IPS-NIHi7 (cell line): Measurements from ENCODE around the gene TLDC2.
"Not testable (repeated sequence)": the region's sequence is repeated elsewhere in the genome, so short reads cannot be mapped to it uniquely, and the experiment has no call there.

ENCODE experiments used
- DNase-seq: peaks from one replicate; pipeline ENCODE4 v3.0.0; 2012; ENCODE audit warnings: mixed read lengths; ENCODE audit errors: extremely low spot score

Gene TLDC2

DNA sequence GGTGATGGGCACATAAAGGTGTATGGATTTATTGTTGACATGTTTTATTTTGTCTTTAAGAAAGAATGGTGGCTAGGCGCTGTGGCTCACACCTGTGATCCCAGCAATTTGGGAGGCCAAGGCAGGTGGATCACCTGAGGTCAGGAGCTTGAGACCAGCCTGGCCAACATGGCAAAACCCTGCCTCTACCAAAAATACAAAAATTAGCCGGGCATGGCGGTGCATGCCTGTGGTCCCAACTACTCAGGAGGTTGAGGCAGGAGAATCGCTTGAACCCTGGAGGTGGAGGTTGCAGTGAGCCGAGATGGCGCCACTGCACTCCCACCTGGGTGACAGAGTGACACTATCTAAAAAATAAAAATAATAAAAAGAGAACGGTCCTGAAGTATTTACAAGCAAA lies 30.1 kb downstream of the TLDC2 start:
- not testable (repeated sequence) for DNase-seq

DNA sequence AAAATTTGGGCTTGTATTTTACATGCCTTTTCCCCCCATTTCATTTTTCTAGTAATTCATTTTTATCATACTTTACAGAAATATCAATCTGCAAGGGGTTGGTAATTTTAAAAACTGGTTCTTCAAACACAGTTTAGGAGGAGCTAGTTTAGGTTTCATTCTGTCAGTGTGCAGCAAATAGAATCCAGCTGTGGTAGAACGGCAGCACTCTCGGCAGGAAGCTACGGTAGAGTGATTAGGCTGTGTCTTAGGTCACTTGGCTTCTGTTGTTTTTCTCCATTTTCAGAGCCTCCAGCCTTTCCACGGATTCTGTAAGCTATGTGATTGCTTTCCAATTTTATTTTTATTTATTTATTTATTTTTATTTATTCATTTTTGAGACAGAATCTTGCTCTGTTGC lies 32.7 kb downstream of the TLDC2 start:
- DNase-seq: no peak

DNA sequence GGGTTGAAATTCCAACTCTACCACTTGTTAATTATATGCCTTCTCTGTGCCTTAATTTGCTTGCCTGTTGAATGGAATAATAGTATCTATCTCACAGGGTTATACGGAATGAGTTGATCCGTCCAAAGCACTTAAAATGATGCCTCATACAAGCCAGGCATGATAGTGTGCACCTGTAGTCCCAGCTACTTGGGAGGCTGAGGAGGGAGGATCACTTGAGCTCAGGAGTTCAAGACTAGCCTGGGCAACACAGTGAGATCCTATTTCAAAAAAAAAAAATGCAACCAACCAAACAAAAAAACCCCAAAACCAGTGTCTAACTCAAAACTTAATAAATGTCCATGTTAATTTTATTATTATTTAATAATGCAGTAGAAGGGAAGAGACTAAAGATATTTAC lies 40.3 kb downstream of the TLDC2 start:
- DNase-seq: no peak

DNA sequence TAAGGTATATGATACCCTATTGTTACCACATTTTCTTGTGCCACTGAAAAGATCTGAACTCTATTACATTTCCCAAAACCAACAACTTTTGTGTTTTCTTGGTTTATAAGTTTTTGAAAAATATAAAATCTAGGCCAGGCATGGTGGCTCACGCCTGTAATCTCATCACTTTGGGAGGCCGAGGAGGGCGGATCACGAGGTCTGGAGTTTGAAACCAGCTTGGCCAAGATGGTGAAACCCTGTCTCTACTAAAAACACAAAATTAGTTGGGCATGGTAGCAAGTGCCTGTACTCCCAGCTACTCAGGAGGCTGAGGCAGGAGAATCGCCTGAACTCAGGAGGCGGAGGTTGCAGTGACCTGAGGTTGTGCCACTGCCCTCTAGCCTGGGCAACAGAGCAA lies 41.3 kb downstream of the TLDC2 start:
- DNase-seq: no peak

DNA sequence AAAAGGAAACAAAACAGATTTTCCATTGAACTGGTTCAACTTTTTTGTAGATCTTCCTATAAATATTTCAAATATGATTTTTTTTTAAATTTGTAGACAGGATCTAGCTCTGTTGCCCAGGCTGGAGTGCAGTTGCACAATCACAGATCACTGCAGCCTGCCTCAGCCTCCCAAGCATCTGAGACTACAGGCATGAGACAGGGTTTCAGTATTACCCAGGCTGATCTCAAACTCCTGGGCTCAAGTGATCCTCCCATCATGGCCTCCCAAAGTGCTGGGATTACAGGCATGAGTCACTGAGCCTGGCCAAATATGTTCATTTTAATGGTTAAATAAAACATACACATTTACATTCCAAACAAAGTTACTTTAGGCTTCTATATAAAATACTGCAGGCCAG lies 42.0 kb downstream of the TLDC2 start:
- DNase-seq: no peak

DNA sequence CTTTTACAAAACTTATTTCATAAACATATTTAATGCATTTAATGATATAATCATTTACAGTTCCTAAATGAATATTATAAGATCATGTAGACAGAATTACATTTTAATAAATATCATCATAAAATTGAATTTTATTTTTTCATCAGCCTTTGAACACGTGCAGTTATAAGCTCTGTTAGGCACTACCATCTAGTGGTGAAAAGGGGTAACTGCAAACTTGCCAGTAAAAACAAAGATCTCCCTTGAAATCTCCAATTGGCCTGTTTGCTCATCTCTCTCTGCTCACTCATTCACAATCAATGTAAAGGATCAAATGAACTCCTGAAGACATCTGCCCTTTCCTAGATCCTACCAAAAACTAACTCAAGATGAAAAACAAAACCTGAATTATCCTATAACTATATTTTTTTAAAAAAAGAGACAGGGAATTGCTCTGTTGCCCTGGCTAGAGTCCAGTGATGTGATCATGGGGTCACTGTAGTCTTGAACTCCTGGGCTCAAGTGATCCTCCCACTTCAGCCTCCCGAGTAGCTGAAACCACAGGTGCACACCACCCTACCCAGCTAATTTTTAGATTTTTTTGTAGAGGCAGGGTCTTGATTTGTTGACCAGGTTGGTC lies 43.9 kb downstream of the TLDC2 start:
- peak; percentile 65 for DNase-seq

DNA sequence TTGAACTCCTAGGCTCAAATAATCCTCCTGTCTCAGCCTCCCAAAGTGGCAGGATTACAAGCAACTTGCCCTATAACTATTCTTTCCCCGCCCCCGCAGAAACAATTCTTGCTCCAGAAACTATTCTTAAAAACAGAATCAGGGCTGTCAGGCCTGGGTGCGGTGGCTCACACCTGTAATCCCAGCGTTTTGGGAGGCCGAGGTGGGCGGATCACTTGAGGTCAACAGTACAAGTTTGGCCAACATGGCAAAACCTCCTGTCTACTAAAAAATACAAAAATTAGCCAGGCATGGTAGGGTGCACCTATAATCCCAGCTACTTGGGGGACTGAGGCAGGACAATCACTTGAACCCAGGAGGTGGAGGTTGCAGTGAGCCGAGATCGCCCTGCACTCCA lies 44.4 kb downstream of the TLDC2 start:
- no peak for DNase-seq

DNA sequence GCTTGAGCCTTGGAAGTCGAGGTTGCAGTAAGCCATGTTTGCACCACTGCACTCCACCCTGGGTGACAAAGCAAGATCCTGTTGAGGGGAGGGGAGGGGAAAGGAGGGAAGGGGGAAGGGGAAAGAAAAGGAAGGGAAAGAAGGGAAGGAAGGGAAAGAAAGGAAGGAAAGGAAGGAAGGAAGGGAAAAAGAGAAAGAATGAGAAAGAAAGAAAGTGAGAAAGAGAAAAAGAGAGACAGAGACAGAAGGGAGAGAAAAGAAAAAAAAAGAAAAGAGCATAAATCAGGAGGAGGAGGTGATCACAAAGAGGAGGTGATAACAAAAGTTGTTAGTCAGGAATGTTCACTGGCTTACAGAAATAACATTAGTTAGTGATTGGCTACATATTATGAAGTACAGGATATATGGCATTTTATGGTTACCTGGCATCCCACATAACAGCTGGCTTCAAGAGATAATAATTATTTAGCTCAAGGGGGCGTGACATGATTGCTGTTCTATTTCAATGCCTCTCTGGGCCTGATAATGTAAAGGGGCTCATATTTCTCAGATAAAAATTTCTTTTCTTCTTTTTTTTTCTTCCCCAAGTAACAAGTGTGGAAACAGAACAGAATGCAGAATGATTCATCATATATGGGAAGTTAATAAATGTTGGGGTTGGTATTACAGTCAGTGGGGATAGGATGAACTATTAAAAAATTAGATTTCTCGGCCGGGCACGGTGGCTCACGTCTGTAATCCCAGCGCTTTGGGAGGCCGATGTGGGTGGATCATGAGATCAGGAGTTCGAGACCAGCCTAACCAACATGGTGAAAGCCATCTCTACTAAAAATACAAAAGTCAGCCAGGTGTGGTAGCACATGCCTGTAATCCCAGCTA lies 48.5 kb downstream of the TLDC2 start:
- no peak for DNase-seq

DNA sequence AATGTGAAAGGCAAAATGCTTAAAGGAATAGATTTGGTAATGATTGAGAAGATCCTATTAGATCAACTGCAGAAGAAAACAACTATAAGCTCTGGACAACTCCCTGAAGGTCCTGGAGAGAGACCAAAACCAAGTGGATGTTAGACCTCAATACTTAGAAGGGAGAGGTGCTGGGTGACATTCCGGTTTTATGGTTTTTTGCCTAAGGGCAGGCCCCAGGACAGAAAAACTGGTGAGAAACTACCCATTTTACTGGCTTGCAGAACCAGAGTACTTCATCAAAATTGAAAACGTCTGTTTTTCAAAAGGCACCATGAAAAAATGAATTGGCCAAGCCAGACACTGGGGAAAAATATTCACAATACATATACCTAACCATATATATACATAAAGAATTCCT lies 49.3 kb downstream of the TLDC2 start:
- no peak for DNase-seq

DNA sequence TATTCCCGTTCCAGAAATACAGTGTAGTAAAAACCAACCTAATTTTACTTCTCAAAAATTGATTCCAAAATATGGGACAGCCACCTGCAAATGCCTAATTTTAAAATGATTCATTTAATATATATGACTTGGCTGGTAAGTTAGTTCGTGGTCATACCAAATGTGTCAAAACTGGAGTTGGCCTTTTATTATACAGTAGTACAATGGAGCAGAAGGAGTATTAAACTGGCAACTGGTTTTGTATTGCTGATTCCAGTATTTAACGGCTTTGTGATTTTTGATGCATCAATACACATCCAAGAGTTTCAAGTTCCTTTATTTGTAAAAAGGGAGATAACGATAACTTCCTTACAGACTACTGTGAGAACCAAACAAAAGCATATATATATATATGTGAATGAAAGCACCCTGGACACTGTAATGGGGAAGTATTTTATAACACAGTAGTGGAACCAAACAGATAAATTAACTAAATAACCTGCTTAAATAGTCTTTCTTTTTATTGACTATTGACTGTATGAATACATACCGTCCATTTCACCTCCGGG lies 50.8 kb downstream of the TLDC2 start:
- no peak for DNase-seq

DNA sequence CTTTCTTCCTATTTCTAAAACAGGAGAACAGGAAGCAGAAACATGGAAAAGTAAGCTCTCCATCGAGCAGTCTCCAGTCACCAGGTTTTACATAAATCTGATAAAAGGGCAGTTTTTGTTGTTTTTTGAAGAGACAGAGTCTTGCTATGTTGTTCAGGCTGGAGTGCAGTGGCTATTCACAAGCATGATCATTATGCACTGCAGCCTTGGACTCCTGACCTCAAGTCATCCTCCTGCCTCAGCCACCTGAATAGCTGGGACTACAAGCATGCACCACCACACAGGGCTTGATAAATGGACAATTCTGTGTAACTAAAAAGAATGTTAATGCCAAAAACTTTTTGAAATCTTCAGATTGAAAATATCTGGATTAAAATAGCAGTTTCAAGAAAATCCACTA lies 51.8 kb downstream of the TLDC2 start:
- no peak for DNase-seq

DNA sequence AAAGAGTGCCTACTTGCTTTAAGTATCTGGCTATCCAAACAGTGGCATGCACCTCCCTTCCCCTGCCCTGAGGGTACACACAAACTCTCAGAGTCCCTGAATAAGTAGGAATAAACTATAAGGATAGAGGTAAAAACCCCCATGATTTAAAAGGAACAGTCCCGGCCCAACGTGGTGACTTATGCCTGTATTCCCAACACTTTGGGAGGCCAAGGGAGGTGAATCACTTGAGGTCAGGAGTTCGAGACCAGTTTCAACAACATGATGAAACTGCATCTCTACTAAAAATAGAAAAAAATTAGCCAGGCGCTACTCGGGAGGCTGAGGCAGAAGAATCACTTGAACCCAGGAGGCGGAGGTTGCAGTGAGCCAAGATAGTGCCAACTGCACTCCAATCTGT lies 53.4 kb downstream of the TLDC2 start:
- no peak for DNase-seq

DNA sequence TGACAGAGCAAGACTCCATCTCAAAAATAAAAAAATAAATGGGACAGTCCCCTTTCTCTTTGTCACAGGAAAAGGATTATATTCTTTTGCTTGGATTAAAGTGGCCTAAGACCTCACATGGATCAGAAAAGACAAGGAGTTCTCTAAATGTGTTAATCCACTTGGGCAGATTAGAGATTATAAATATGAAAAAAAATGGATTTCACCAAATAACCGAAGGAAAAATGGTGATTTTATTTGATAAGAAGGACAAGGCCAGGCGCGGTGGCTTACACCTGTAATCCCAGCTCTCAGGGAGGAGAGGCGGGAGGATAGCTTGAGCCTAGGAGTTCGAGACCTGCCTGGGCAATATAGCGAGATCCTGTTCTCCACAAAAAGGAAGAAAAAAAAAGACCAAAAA lies 53.8 kb downstream of the TLDC2 start:
- DNase-seq: no peak

DNA sequence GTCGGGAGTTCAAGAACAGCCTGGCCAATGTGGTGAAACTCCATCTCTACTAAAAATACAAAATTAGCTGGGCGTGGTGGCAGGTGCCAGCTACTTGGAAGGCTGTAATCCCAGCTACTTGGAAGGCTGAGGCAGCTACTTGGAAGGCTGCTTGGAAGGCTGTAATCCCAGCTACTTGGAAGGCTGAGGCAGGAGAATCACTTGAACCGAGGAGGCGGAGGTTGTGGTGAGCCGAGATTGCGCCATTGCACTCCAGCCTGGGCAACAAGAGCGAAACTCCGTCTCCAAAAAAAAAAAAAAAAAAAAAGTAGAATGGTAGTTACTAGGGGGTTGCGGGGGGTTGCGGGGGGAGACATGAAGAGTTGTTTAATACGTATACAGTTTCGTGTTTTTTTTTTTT lies 56.1 kb downstream of the TLDC2 start:
- not testable (repeated sequence) for DNase-seq

DNA sequence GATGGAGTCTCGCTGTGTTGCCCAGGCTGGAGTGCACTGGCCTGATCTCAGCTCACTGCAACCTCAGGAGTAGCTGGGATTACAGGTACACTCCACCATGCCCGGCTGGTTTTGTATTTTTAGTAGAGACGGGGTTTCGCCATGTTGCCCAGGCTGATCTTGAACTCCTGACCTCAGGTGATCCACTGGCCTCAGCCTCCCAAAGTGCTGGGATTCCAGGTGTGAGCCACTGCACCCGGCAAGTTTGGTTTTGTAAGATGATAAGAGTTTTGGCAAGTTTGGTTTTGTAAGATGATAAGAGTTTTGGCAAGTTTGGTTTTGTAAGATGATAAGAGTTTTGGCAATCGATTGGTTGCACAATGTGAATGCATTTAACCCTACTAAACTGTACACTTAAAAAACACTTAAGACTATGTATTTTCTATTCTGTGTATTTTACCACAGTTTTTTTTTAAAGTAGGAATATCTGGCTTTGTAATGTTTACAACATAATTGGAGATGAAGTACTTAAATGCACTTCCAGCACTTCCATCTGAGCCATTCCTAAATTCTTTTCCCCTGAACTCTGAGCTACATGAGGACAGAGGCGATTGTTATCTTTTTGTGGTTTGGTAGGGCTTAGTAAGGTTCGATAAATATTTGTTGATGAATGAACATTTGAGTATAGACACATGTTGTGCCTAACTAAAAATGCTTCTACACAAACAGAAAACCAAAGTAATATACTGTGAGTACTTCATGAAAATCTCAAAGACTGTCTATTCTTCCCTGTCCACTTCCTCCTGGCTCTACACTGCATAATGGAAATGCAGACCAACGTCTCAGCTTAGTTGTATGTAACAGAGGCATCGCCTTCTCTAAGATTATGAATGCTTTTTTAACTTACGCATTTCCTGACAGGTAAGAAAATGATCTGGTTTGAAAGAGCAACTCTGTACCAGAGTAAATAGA lies 56.8 kb downstream of the TLDC2 start:
- no peak for DNase-seq

DNA sequence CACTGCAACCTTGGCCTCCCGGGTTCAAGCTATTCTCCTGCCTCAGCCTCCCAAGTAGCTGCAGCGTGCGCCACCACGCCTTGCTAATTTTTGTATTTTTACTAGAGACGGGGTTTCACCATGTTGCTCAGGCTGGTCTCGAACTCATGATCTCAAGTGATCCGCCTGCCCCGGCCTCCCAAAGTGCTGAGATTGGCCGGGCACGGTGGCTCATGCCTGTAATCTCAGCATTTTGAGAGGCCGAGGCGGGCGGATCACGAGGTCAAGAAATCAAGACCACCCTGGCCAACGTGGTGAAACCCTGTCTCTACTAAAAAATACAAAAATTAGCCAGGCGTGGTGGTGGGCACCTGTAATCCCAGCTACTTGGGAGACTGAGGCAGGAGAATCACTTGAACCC lies 57.6 kb downstream of the TLDC2 start:
- DNase-seq: not testable (repeated sequence)

DNA sequence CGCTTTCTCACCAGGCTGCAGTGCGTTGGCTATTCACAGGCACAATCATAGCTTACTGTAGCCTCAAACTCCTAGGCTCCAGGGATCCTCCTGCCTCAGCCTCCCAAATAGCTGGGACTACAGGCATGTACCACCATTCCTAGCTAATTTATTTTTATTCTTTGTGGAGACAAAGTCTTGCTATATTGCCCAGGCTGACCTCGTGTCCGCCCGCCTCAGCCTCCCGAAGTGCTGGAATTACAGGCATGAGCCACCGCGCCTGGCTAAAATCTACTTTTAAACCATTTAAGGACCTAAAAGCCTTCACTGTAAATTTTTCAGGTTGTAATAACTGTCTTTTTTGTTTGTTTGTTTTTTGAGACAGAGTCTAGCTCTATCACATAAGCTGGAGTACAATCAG lies 60.4 kb downstream of the TLDC2 start:
- DNase-seq: no peak

DNA sequence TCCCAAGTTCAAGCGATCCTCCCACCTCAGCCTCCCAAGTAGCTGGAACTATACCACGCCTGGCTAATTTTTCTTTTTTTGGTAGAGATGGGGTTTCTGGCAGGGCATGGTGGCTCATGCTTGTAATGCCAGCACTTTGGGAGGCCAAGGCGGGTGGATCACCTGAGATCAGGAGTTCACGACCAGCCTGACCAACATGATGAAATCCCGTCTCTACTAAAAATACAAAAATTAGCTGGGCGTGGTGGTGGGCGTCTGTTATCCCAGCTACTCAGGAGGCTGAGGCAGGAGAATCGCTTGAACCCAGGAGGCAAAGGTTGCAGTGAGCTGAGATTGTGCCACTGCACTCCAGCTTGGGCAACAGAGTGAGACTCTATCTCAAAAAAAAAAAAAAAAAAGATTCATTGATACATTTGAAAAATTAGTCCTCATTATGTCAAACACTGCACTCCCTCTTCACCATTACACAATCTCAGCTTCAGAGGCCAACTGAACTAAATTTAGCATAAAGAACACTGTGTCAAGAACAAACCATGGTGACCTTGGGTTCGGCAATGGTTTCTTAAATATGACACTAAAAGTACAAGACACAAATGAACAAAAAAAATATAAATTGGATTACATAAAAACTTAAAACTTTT lies 60.9 kb downstream of the TLDC2 start:
- DNase-seq: not testable (repeated sequence)

DNA sequence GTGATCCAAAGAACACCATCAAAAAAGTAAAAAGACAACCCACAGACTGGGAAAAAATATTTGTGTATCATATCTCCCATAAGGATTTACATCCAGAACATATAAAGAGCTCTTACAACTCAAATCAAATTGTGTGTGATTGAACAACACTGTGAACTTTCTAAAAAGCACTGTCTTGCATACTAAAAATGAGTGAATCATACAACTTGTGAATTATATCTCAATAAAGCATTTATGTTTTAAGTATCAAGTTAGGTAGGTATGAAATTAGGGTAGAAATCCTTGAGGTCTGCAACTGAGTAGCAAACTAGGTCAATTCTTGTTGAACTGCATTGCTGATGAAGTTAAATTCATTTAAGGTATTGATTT lies 61.4 kb downstream of the TLDC2 start:
- DNase-seq: no peak

DNA sequence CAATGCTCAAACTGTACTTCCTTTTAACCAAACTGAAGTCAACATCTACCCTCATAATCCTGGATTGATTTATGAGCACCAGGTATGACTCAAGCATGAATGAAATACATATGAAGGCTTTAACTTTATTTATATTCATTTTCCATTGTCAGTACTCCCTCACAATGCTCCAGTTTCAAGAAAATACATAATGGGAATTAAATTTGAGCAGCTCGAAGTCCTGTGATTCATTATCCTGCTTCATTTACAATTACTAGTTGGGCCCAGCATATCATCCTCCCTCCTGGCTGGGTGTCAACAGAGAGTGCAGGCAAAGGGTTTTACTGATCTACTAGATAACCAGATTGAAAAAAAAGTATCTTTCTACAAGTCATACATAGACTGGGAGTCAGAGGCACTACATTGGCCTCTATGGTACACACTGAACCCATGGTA lies 65.5 kb downstream of the TLDC2 start:
- DNase-seq: no peak
